ENCODE measurements around the gene VLDLR.

- TF ChIP-seq CTCF (IDR thresholded peaks at IDR 0.05) (no peak), POLR2A (IDR thresholded peaks at IDR 0.05) (no peak)
These were observed 42.8 kb downstream of the VLDLR start for GRCh38 chr9:2664174-2665065.

Measured in heart left ventricle (tissue), 13 donors.